HepG2 (cell line): ENCODE data around the gene CACNA1H. TPM values are rescaled to one million over a fixed set of nuclear protein-coding genes. Genes with fewer than 3 reads are reported as not detected.

Source experiments
- ATAC-seq: fragments of 200-7000 bp; cut with Tn5 transposase; 3 replicates; pipeline ENCODE4 v1.9.1; 2020; ENCODE audit warnings: mild to moderate bottlenecking, moderate library complexity
- BruUV-seq: library from RNA; stranded (reverse); fragments of 400-500 nt; replicated peaks from 2 replicates; lab custom pipeline; 2021; lab: Mats Ljungman, UMichigan
- CTCF ChIA-PET: fragments of 300-600 bp; formaldehyde crosslinking; extraction: SDS; loops from one replicate; lab custom pipeline; 2021; ENCODE audit warnings: low total read pairs, inconsistent platforms, low intra/inter-chr PET ratio; lab: Yijun Ruan, JAX
- POLR2A ChIA-PET: fragments of 350-600 bp; sonication (Branson Sonifier 250); formaldehyde crosslinking; loops from one replicate; lab custom pipeline; 2020; ENCODE audit warnings: antibody characterized with exemption, inconsistent platforms; lab: Yijun Ruan, JAX
- DNase-seq: peaks from one replicate; pipeline ENCODE4 v3.0.0-alpha.2; 2015; ENCODE audit warnings: low spot score
- FAIRE-seq: peaks from 3 replicates; lab custom pipeline; 2011; peaks lifted over from hg19 to GRCh38; lab: Jason Lieb, UNC
- H2AFZ ChIP-seq: one replicate; pipeline ENCODE4 v1.6.1; 2011; ENCODE audit warnings: low read length, inconsistent platforms
- H3K27ac ChIP-seq: fragments of 300-600 bp; 3 replicates; pipeline ENCODE4 v1.8.0; 2011; ENCODE audit warnings: mixed run types, mild to moderate bottlenecking, mixed read lengths, low read length, inconsistent platforms; ENCODE audit not compliant: insufficient read depth; ENCODE audit errors: extremely low read length
- H3K27me3 ChIP-seq, 2 experiments: fragments of 200-600 bp in 1 of 2; 2 replicates in 1 of 2; 3 replicates in 1 of 2; pipeline versions ENCODE4 v1.6.0 to v1.8.0; 2011; ENCODE audit warnings: low read length in 2 of 2, mild to moderate bottlenecking in 2 of 2, moderate library complexity in 2 of 2, inconsistent platforms in 1 of 2; ENCODE audit not compliant: insufficient read depth in 2 of 2, control insufficient read depth in 1 of 2
- H3K36me3 ChIP-seq, 2 experiments: fragments of 200-600 bp in 1 of 2; replicated peaks in 1 of 2; 2 replicates in 1 of 2; 3 replicates in 1 of 2; pipeline versions ENCODE4 v1.5.1 to v1.8.0; 2011; ENCODE audit warnings: low read length in 2 of 2, inconsistent platforms in 1 of 2; ENCODE audit not compliant: insufficient read depth in 2 of 2, control insufficient read depth in 1 of 2
- H3K4me1 ChIP-seq: 2 replicates; pipeline ENCODE4 v1.5.1; 2012; ENCODE audit warnings: low read length, inconsistent platforms; ENCODE audit not compliant: insufficient read depth
- H3K4me2 ChIP-seq: 2 replicates; pipeline ENCODE4 v1.6.0; 2011; ENCODE audit warnings: low read depth, low read length, inconsistent platforms
- H3K4me3 ChIP-seq, 3 experiments: fragments of 200-600 bp in 1 of 3; sonication (generic), shearing (Covaris generic) in 1 of 3; replicated peaks in 1 of 3; 2 replicates each; pipeline ENCODE4 v1.5.1; 2011 to 2016; ENCODE audit warnings: low read length in 3 of 3, inconsistent platforms in 2 of 3, low read depth in 2 of 3, mild to moderate bottlenecking in 2 of 3, control low read depth in 1 of 3, mixed read lengths in 1 of 3; ENCODE audit not compliant: insufficient read depth in 1 of 3
- H3K79me2 ChIP-seq: one replicate; pipeline ENCODE4 v1.6.1; 2011; ENCODE audit warnings: low read length, inconsistent platforms; ENCODE audit not compliant: insufficient read depth
- H3K9ac ChIP-seq: 2 replicates; pipeline ENCODE4 v1.6.0; 2011; ENCODE audit warnings: mild to moderate bottlenecking, low read depth, low read length, inconsistent platforms; ENCODE audit not compliant: insufficient read depth
- H3K9me3 ChIP-seq: 2 replicates; pipeline ENCODE4 v1.5.1; 2012; ENCODE audit warnings: mild to moderate bottlenecking, low read length
- H4K20me1 ChIP-seq: 2 replicates; pipeline ENCODE4 v1.6.0; 2011; ENCODE audit warnings: inconsistent platforms, mild to moderate bottlenecking, low read length, moderate library complexity; ENCODE audit not compliant: insufficient read depth
- HNF4A ChIP-seq: sonication (generic); formaldehyde crosslinking; IDR thresholded peaks from 2 replicates; pipeline ENCODE4 v1.4.0; 2020; ENCODE audit warnings: missing genetic modification reagents
- HNRNPL ChIP-seq: fragments of 200-400 bp; formaldehyde crosslinking; IDR thresholded peaks from 2 replicates; pipeline ENCODE4 v1.6.1; 2017; ENCODE audit warnings: mild to moderate bottlenecking, low read depth, low read length
- KAT7 ChIP-seq: IDR thresholded peaks from 2 replicates; pipeline ENCODE4 v1.6.1; 2018; ENCODE audit warnings: borderline replicate concordance, missing compliant biosample characterization
- MED1 ChIP-seq: sonication (generic); formaldehyde crosslinking; IDR thresholded peaks from 2 replicates; pipeline ENCODE4 v1.4.0; 2020; ENCODE audit warnings: missing genetic modification reagents
- POLR2AphosphoS2 ChIP-seq: IDR thresholded peaks from 2 replicates; pipeline ENCODE4 v1.6.1; 2011; ENCODE audit warnings: low read depth, low read length, improper control_type of control experiment
- SATB2 ChIP-seq: sonication (generic); formaldehyde crosslinking; IDR thresholded peaks from 2 replicates; pipeline ENCODE4 v1.5.0; 2020; ENCODE audit warnings: missing genetic modification reagents
- SP4 ChIP-seq: sonication (generic); formaldehyde crosslinking; IDR thresholded peaks from 2 replicates; pipeline ENCODE4 v1.8.1; 2023; ENCODE audit warnings: mild to moderate bottlenecking, missing genetic modification reagents
- ZBTB21 ChIP-seq: sonication (generic); formaldehyde crosslinking; IDR thresholded peaks from 2 replicates; pipeline ENCODE4 v1.4.0; 2020; ENCODE audit warnings: missing genetic modification reagents
- ZBTB49 ChIP-seq: sonication (generic); formaldehyde crosslinking; IDR thresholded peaks from 2 replicates; pipeline ENCODE4 v1.4.0; 2020; ENCODE audit warnings: missing genetic modification reagents, borderline replicate concordance
- ZNF10 ChIP-seq: sonication (generic); formaldehyde crosslinking; IDR thresholded peaks from 2 replicates; pipeline ENCODE4 v1.4.0; 2020; ENCODE audit warnings: mild to moderate bottlenecking, low read depth, missing genetic modification reagents, borderline replicate concordance
- ZNF207 ChIP-seq: fragments of 450-650 bp; IDR thresholded peaks from 2 replicates; pipeline ENCODE4 v1.6.1; 2016; ENCODE audit warnings: antibody characterized with exemption, borderline replicate concordance
- ZNF598 ChIP-seq: sonication (generic); formaldehyde crosslinking; IDR thresholded peaks from 2 replicates; pipeline ENCODE4 v1.5.1; 2020; ENCODE audit warnings: mild to moderate bottlenecking, missing genetic modification reagents, borderline replicate concordance
- ZNF788 ChIP-seq: sonication (generic); formaldehyde crosslinking; IDR thresholded peaks from 2 replicates; pipeline ENCODE4 v1.5.0; 2020; ENCODE audit warnings: mild to moderate bottlenecking, missing genetic modification reagents, borderline replicate concordance
- WGBS: methylation state at CpG from one replicate; pipeline ENCODE4 v1.1.6; 2017; ENCODE audit warnings: low lambda C conversion rate; 5-methylcytosine and 5-hydroxymethylcytosine counted together
- in situ Hi-C: cut with HindIII; loops from 2 replicates; pipeline ENCODE4 v1.10.0; 2017; ENCODE audit warnings: low pct_unique_long_range_greater_than_20kb; ENCODE audit not compliant: extremely low pct_ligation_motif_present
- intact Hi-C: fragments of 100-400 bp; cut with micrococcal nuclease; formaldehyde crosslinking; loops from one replicate; pipeline ENCODE4 v1.10.0; 2022; ENCODE audit not compliant: unreplicated experiment
- polyA plus RNA-seq, 8 experiments: library from polyadenylated mRNA; depleted of rRNA in 3 of 8; stranded (reverse) in 7 of 8; unstranded in 1 of 8; fragments of >200 nt; fragmentation: Illumina TruSeq in 4 of 8; extraction: Trizol in 4 of 8; gene quantifications; 2 replicates each; pipeline versions ENCODE4 v1.2.1 to v1.2.3, GENCODE V29; 2011 to 2016; ENCODE audit warnings: low read depth in 4 of 8, missing spikeins in 1 of 8, mixed read lengths in 1 of 8; ENCODE audit not compliant: insufficient read depth in 1 of 8
- total RNA-seq, 5 experiments: library from RNA; depleted of rRNA; stranded (reverse); fragments of >200 nt; fragmentation: Illumina TruSeq; extraction: Trizol; gene quantifications; 2 replicates each; pipeline ENCODE4 v1.2.3, GENCODE V29; 2016; ENCODE audit warnings: low read depth in 1 of 5
- TF ChIP-seq, protein P1 (sequence below): sonication (generic); formaldehyde crosslinking; IDR thresholded peaks from 2 replicates; pipeline ENCODE4 v1.5.1; 2020; ENCODE audit warnings: missing genetic modification reagents, mild to moderate bottlenecking, borderline replicate concordance

CACNA1H gene
- total and polyA plus RNA-seq, 2 of the 13 experiments (the other 11 are each of a cell fraction or from before 2014, with no cell fraction given), result 0.40 to 1.8 TPM

DNA sequence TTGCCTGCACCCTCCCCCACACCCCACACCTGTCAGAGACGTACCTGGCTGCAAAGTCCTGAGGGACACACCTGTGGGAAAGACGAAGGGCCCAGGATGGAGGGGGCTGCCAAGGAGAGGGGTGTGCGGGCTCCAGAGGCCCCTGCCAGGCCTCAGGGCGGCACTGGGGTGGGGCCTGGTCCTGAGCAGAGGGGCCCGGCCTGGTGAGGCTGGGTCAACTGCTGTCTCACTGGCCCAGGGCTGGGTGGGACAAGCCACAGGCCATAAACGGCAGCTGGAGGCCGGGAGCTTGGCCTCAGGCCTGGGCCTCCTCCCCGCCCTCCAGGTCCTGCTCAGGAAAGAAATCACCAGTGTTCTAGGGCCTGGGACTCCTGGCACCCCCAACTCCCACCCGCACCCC is 71.7 kb downstream of the CACNA1H start (continued):
- TF ChIP-seq ZBTB49 (CRISPR knock-in tag) (no peak), SATB2 (no peak), KAT7 (CRISPR knock-in tag) (no peak), ZNF10 (no peak)
- TF ChIP-seq, all 625 proteins: peak for 0

- H3K4me1 ChIP-seq, result peaks cover 10% of the 10 kb centered on the region
- H4K20me1 ChIP-seq, result no peaks in the 10 kb centered on the region
- H3K4me3 ChIP-seq, result no peak within 1 kb of the TSS
- CTCF ChIA-PET, result no interaction called here
- H3K36me3 ChIP-seq, result no peaks in the 10 kb centered on the region
- FAIRE-seq, result no peak
- no peak for DNase-seq
- H3K27ac ChIP-seq, result no peak within 1 kb of the TSS
- H2AFZ ChIP-seq, result no peak within 1 kb of the TSS
- POLR2A ChIA-PET, result interaction anchor here (0.6 kb wide), 1 partner anchor 18 kb away, joined by 4 read pairs; no protein-coding TSS in a partner anchor
- peaks cover 10 to 44% of the 10 kb centered on the region in 2 experiments; a peak in 4 of 5 replicates for H3K27me3 ChIP-seq
- no peaks in the 10 kb centered on the region for H3K79me2 ChIP-seq
- in situ Hi-C loops, result no loop called here
- H3K9ac ChIP-seq, result no peak within 1 kb of the TSS
- ATAC-seq, result peak; percentile 20; the same call in 2 of the 3 replicates
- H3K9me3 ChIP-seq, result no peaks in the 10 kb centered on the region
- H3K4me2 ChIP-seq, result no peak within 1 kb of the TSS
- BruUV-seq, result no TSS peak
- WGBS, result no CpG with 5 or more reads among the region's 10 CpGs
- TF ChIP-seq ZBTB21 (no peak), HNRNPL (0 out of 2 replicates have a peak, but pooled peaks have one; percentile 45), HNF4A (CRISPR knock-in tag) (peak; percentile 45), MED1 (CRISPR knock-in tag) (no peak), POLR2AphosphoS2 (no peak), ZNF788 (CRISPR knock-in tag) (no peak), SP4 (CRISPR knock-in tag) (no peak), ZNF207 (no peak), ZNF598 (CRISPR knock-in tag) (no peak)
- TF ChIP-seq, protein P1, sequence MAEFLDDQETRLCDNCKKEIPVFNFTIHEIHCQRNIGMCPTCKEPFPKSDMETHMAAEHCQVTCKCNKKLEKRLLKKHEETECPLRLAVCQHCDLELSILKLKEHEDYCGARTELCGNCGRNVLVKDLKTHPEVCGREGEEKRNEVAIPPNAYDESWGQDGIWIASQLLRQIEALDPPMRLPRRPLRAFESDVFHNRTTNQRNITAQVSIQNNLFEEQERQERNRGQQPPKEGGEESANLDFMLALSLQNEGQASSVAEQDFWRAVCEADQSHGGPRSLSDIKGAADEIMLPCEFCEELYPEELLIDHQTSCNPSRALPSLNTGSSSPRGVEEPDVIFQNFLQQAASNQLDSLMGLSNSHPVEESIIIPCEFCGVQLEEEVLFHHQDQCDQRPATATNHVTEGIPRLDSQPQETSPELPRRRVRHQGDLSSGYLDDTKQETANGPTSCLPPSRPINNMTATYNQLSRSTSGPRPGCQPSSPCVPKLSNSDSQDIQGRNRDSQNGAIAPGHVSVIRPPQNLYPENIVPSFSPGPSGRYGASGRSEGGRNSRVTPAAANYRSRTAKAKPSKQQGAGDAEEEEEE (CRISPR knock-in tag), result no peak
- intact Hi-C loops, result no loop called here
Measured at GRCh38 chr16:1225051-1225451, 72.1 kb downstream of the CACNA1H start, which contains the start of gene TPSG1. TSS of gene TPSG1 (minus strand) at chr16:1225268. CDS start at chr16:1225252, 16 bp downstream.
